Activated CD4-positive, alpha-beta memory T cell treated with anti-CD3 and anti-CD28 coated beads, Interleukin-2, amount 10 ng/mL, durations not matched to agents 7 days and 5 days (primary cell): ENCODE data around the gene SHANK2. TPM values are rescaled to one million over a fixed set of nuclear protein-coding genes. Genes with fewer than 3 reads are reported as not detected.

Experiments
- CTCF ChIA-PET: fragments of 350-600 bp; sonication (Branson Sonifier 250); formaldehyde crosslinking; loops from one replicate; lab custom pipeline; 2021; ENCODE audit warnings: antibody characterized with exemption, inconsistent platforms; lab: Charles Lee
- POLR2A ChIA-PET: fragments of 350-600 bp; sonication (Branson Sonifier 250); formaldehyde crosslinking; loops from one replicate; lab custom pipeline; 2021; ENCODE audit warnings: antibody characterized with exemption; lab: Charles Lee
- DNase-seq: peaks from one replicate; pipeline ENCODE4 v3.0.0-alpha.2; 2020
- H3K27ac Mint-ChIP-seq: one replicate; pipeline ENCODE4 v1.8.0; 2021; ENCODE audit warnings: mild to moderate bottlenecking, mixed read lengths
- H3K27me3 Mint-ChIP-seq: one replicate; pipeline ENCODE4 v1.8.0; 2021; ENCODE audit warnings: mixed read lengths
- H3K36me3 Mint-ChIP-seq: one replicate; pipeline ENCODE4 v1.8.0; 2021; ENCODE audit warnings: low read depth, mixed read lengths
- H3K4me1 Mint-ChIP-seq: one replicate; pipeline ENCODE4 v1.8.0; 2021; ENCODE audit warnings: mixed read lengths
- H3K4me3 Mint-ChIP-seq: one replicate; pipeline ENCODE4 v1.8.0; 2021; ENCODE audit warnings: mild to moderate bottlenecking, mixed read lengths
- H3K9me3 Mint-ChIP-seq: one replicate; pipeline ENCODE4 v1.8.0; 2021; ENCODE audit warnings: mixed read lengths
- total RNA-seq, 2 experiments: library from RNA; stranded (reverse); gene quantifications; one replicate each; pipeline ENCODE4 v1.2.3, GENCODE V29; 2021

The SHANK2 gene
- total RNA-seq, 2 experiments from 2014 or later, result not detected

GRCh38 chr11:71245601-71246391 is 6.6 kb downstream of the SHANK2 start:
- Mint-ChIP-seq H3K4me1 (peaks cover 2% of the 10 kb centered on the region), H3K27ac (no peak overlapping the region), H3K27me3 (peaks cover 19% of the 10 kb centered on the region), H3K36me3 (no peaks in the 10 kb centered on the region), H3K9me3 (no peaks in the 10 kb centered on the region), H3K4me3 (no peak overlapping the region)
- ChIA-PET CTCF (no interaction called here), POLR2A (no interaction called here)
- DNase-seq, result no peak

GRCh38 chr11:71244116-71244810 is 8.1 kb downstream of the SHANK2 start:
- Mint-ChIP-seq H3K9me3 (no peaks in the 10 kb centered on the region), H3K27me3 (peaks cover 6% of the 10 kb centered on the region), H3K27ac (no peak overlapping the region), H3K4me3 (no peak overlapping the region), H3K36me3 (no peaks in the 10 kb centered on the region), H3K4me1 (no peaks in the 10 kb centered on the region)
- no peak for DNase-seq
- POLR2A ChIA-PET, result no interaction called here
- CTCF ChIA-PET, result no interaction called here

- CTCF ChIA-PET, result no interaction called here
- H3K9me3 Mint-ChIP-seq, result no peaks in the 10 kb centered on the region
- no peak overlapping the region for H3K4me3 Mint-ChIP-seq
- H3K36me3 Mint-ChIP-seq, result no peaks in the 10 kb centered on the region
- no peak for DNase-seq
- peaks cover 3% of the 10 kb centered on the region for H3K27me3 Mint-ChIP-seq
- POLR2A ChIA-PET, result no interaction called here
- H3K27ac Mint-ChIP-seq, result no peak overlapping the region
- no peaks in the 10 kb centered on the region for H3K4me1 Mint-ChIP-seq
Observed at GRCh38 chr11:71242391-71242790, 10.0 kb downstream of the SHANK2 start.

- no peak for DNase-seq
- Mint-ChIP-seq H3K4me1 (no peaks in the 10 kb centered on the region), H3K36me3 (no peaks in the 10 kb centered on the region), H3K9me3 (no peaks in the 10 kb centered on the region), H3K27ac (no peak overlapping the region), H3K4me3 (no peak overlapping the region), H3K27me3 (peaks cover 3% of the 10 kb centered on the region)
- ChIA-PET POLR2A (no interaction called here), CTCF (interaction anchor here (0.5 kb wide), 1 partner anchor 34 kb away, joined by 4 read pairs; no protein-coding TSS in a partner anchor)
Observed at GRCh38 chr11:71241721-71242259, 10.6 kb downstream of the SHANK2 start.

GRCh38 chr11:71240865-71241691 is 11.3 kb downstream of the SHANK2 start:
- no peaks in the 10 kb centered on the region for H3K9me3 Mint-ChIP-seq
- no peaks in the 10 kb centered on the region for H3K4me1 Mint-ChIP-seq

GRCh38 chr11:71240061-71240690 is 12.2 kb downstream of the SHANK2 start:
- H3K27ac Mint-ChIP-seq, result no peak overlapping the region
- peaks cover 3% of the 10 kb centered on the region for H3K27me3 Mint-ChIP-seq
- H3K4me1 Mint-ChIP-seq, result no peaks in the 10 kb centered on the region
- no peaks in the 10 kb centered on the region for H3K36me3 Mint-ChIP-seq
- DNase-seq, result no peak
- H3K9me3 Mint-ChIP-seq, result no peaks in the 10 kb centered on the region
- ChIA-PET CTCF (no interaction called here), POLR2A (no interaction called here)
- H3K4me3 Mint-ChIP-seq, result no peak overlapping the region

More at GRCh38 chr11:71240865-71241691, 11.3 kb downstream of the SHANK2 start:
- Mint-ChIP-seq H3K27ac (no peak overlapping the region), H3K4me3 (no peak overlapping the region), H3K36me3 (no peaks in the 10 kb centered on the region), H3K27me3 (peaks cover 3% of the 10 kb centered on the region)
- ChIA-PET CTCF (interaction anchor here (0.5 kb wide), 1 partner anchor 35 kb away, joined by 4 read pairs; no protein-coding TSS in a partner anchor), POLR2A (no interaction called here)
- DNase-seq, result no peak

- H3K9me3 Mint-ChIP-seq, result no peaks in the 10 kb centered on the region
- H3K4me3 Mint-ChIP-seq, result no peak overlapping the region
- H3K27me3 Mint-ChIP-seq, result peaks cover 3% of the 10 kb centered on the region
- DNase-seq, result no peak
- H3K27ac Mint-ChIP-seq, result no peak overlapping the region
- H3K36me3 Mint-ChIP-seq, result no peaks in the 10 kb centered on the region
- H3K4me1 Mint-ChIP-seq, result no peaks in the 10 kb centered on the region
- POLR2A ChIA-PET, result no interaction called here
- CTCF ChIA-PET, result no interaction called here
Observed at GRCh38 chr11:71239581-71239980, 12.8 kb downstream of the SHANK2 start.

GRCh38 chr11:71238941-71239340 is 13.4 kb downstream of the SHANK2 start:
- ChIA-PET POLR2A (no interaction called here), CTCF (no interaction called here)
- no peak for DNase-seq
- no peaks in the 10 kb centered on the region for H3K4me1 Mint-ChIP-seq
- H3K27me3 Mint-ChIP-seq, result peaks cover 3% of the 10 kb centered on the region
- H3K4me3 Mint-ChIP-seq, result no peak overlapping the region
- no peaks in the 10 kb centered on the region for H3K36me3 Mint-ChIP-seq
- H3K27ac Mint-ChIP-seq, result no peak overlapping the region
- no peaks in the 10 kb centered on the region for H3K9me3 Mint-ChIP-seq

- H3K27me3 Mint-ChIP-seq, result peaks cover 3% of the 10 kb centered on the region
- H3K27ac Mint-ChIP-seq, result no peak overlapping the region
- H3K4me1 Mint-ChIP-seq, result no peaks in the 10 kb centered on the region
- ChIA-PET POLR2A (no interaction called here), CTCF (no interaction called here)
- H3K9me3 Mint-ChIP-seq, result no peaks in the 10 kb centered on the region
- no peaks in the 10 kb centered on the region for H3K36me3 Mint-ChIP-seq
- no peak overlapping the region for H3K4me3 Mint-ChIP-seq
- DNase-seq, result no peak
Observed at GRCh38 chr11:71238285-71238875, 14.0 kb downstream of the SHANK2 start.

GRCh38 chr11:71237853-71238252 is 14.5 kb downstream of the SHANK2 start:
- Mint-ChIP-seq H3K27ac (no peak overlapping the region), H3K27me3 (peaks cover 3% of the 10 kb centered on the region), H3K9me3 (no peaks in the 10 kb centered on the region), H3K4me1 (no peaks in the 10 kb centered on the region), H3K4me3 (no peak overlapping the region), H3K36me3 (no peaks in the 10 kb centered on the region)
- CTCF ChIA-PET, result no interaction called here
- DNase-seq, result no peak
- POLR2A ChIA-PET, result no interaction called here

- Mint-ChIP-seq H3K27ac (no peak overlapping the region), H3K4me1 (no peaks in the 10 kb centered on the region), H3K9me3 (no peaks in the 10 kb centered on the region), H3K4me3 (no peak overlapping the region), H3K27me3 (peaks cover 3% of the 10 kb centered on the region), H3K36me3 (no peaks in the 10 kb centered on the region)
- no peak for DNase-seq
- ChIA-PET POLR2A (no interaction called here), CTCF (no interaction called here)
Observed at GRCh38 chr11:71236836-71237475, 15.4 kb downstream of the SHANK2 start.

- no peak overlapping the region for H3K27ac Mint-ChIP-seq
- H3K27me3 Mint-ChIP-seq, result no peaks in the 10 kb centered on the region
- no peak for DNase-seq
- H3K4me3 Mint-ChIP-seq, result no peak overlapping the region
- H3K9me3 Mint-ChIP-seq, result no peaks in the 10 kb centered on the region
- H3K36me3 Mint-ChIP-seq, result no peaks in the 10 kb centered on the region
- CTCF ChIA-PET, result no interaction called here
- POLR2A ChIA-PET, result no interaction called here
- H3K4me1 Mint-ChIP-seq, result no peaks in the 10 kb centered on the region
Observed at GRCh38 chr11:71235719-71236118, 16.7 kb downstream of the SHANK2 start.
